GM12878 (cell line): Measurements from ENCODE around the gene PLA2G6. TPM values are rescaled to one million over a fixed set of nuclear protein-coding genes. Genes with fewer than 3 reads are reported as not detected.

Experiments used
- ATAC-seq: fragments of 200-7000 bp; cut with Tn5 transposase; 3 replicates; pipeline ENCODE4 v1.9.1; 2020; ENCODE audit warnings: mild to moderate bottlenecking, moderate library complexity
- BruUV-seq: library from RNA; stranded (reverse); fragments of 400-500 nt; replicated peaks from 2 replicates; lab custom pipeline; 2021; lab: Mats Ljungman, UMichigan
- CTCF ChIA-PET: fragments of 300-600 bp; sonication (Branson Sonifier 250); formaldehyde crosslinking; extraction: SDS; loops from one replicate; lab custom pipeline; 2021; ENCODE audit warnings: inconsistent platforms; lab: Yijun Ruan, JAX
- POLR2A ChIA-PET: fragments of 350-600 bp; formaldehyde crosslinking; extraction: SDS; loops from one replicate; lab custom pipeline; 2021; ENCODE audit warnings: inconsistent platforms; lab: Charles Lee
- RAD21 ChIA-PET: fragments of 300-600 bp; sonication (Branson Sonifier 250); formaldehyde crosslinking; loops from one replicate; lab custom pipeline; 2023; ENCODE audit warnings: antibody characterized with exemption; ENCODE audit not compliant: unreplicated experiment; lab: Charles Lee
- SMC1A ChIA-PET: fragments of 300-600 bp; sonication (Branson Sonifier 250); formaldehyde crosslinking; loops from one replicate; lab custom pipeline; 2023; ENCODE audit not compliant: unreplicated experiment, uncharacterized antibody; lab: Charles Lee
- DNase-seq: peaks from one replicate; pipeline ENCODE4 v3.0.0-alpha.2; 2011; ENCODE audit warnings: low read depth, low spot score
- FAIRE-seq: peaks from 3 replicates; lab custom pipeline; 2011; peaks lifted over from hg19 to GRCh38; lab: Jason Lieb, UNC
- H2AFZ ChIP-seq: 2 replicates; pipeline ENCODE4 v1.6.0; 2011; ENCODE audit warnings: low read depth, low read length, control low read depth; ENCODE audit not compliant: control insufficient read depth
- H3K27ac ChIP-seq: 2 replicates; pipeline ENCODE4 v1.5.1; 2011; ENCODE audit warnings: control low read depth; ENCODE audit not compliant: control insufficient read depth, insufficient read depth
- H3K27me3 ChIP-seq, 2 experiments: replicated peaks in 1 of 2; 2 replicates each; pipeline versions ENCODE4 v1.6.0 to v1.6.1; 2011; ENCODE audit warnings: low read length in 1 of 2; ENCODE audit not compliant: control insufficient read depth in 2 of 2, insufficient read depth in 2 of 2
- H3K36me3 ChIP-seq, 2 experiments: 2 replicates each; pipeline ENCODE4 v1.5.1; 2011; ENCODE audit warnings: low read length in 1 of 2; ENCODE audit not compliant: control insufficient read depth in 2 of 2, insufficient read depth in 2 of 2
- H3K4me1 ChIP-seq: 2 replicates; pipeline ENCODE4 v1.6.1; 2011; ENCODE audit warnings: mild to moderate bottlenecking, low read length, moderate library complexity, mixed read lengths; ENCODE audit not compliant: control insufficient read depth, insufficient read depth
- H3K4me2 ChIP-seq: 2 replicates; pipeline ENCODE4 v1.6.0; 2011; ENCODE audit warnings: control low read depth; ENCODE audit not compliant: control insufficient read depth, insufficient read depth
- H3K4me3 ChIP-seq: fragments of 200-600 bp; sonication (generic); 2 replicates; pipeline ENCODE4 v1.5.1; 2016
- H3K79me2 ChIP-seq: 2 replicates; pipeline ENCODE4 v1.6.0; 2011; ENCODE audit warnings: low read length; ENCODE audit not compliant: control insufficient read depth, insufficient read depth
- H3K9ac ChIP-seq: 2 replicates; pipeline ENCODE4 v1.8.0; 2011; ENCODE audit warnings: low read length, control low read depth, mixed read lengths; ENCODE audit not compliant: control insufficient read depth, insufficient read depth
- H3K9me3 ChIP-seq: replicated peaks from 3 replicates; pipeline ENCODE4 v1.5.1; 2011; ENCODE audit warnings: mild to moderate bottlenecking, low read length; ENCODE audit not compliant: control insufficient read depth, insufficient read depth
- H4K20me1 ChIP-seq: 2 replicates; pipeline ENCODE4 v1.6.0; 2011; ENCODE audit not compliant: control insufficient read depth, insufficient read depth
- CHD4 ChIP-seq: fragments of 200-600 bp; sonication (generic); IDR thresholded peaks from 2 replicates; pipeline ENCODE4 v1.6.1; 2016; ENCODE audit warnings: mild to moderate bottlenecking
- EP300 ChIP-seq, 2 experiments: fragments of 150-350 bp in 1 of 2; IDR thresholded peaks; 2 replicates each; pipeline ENCODE4 v1.6.1; 2011 to 2012; ENCODE audit warnings: low read depth in 2 of 2, low read length in 2 of 2, borderline replicate concordance in 1 of 2, improper control_type of control experiment in 1 of 2, inconsistent platforms in 1 of 2; ENCODE audit not compliant: control insufficient read depth in 1 of 2
- ESRRA ChIP-seq: IDR thresholded peaks from 2 replicates; pipeline ENCODE4 v1.6.1; 2012; ENCODE audit warnings: mild to moderate bottlenecking, low read length, improper control_type of control experiment
- IKZF1 ChIP-seq: fragments of 450-650 bp; conservative IDR thresholded peaks from 2 replicates; pipeline ENCODE4 v1.6.1; 2017; ENCODE audit warnings: antibody characterized with exemption, mild to moderate bottlenecking
- KDM1A ChIP-seq: fragments of 200-600 bp; sonication (generic); IDR thresholded peaks from 2 replicates; pipeline ENCODE4 v1.6.1; 2016; ENCODE audit warnings: borderline replicate concordance
- MLLT1 ChIP-seq: fragments of 450-650 bp; IDR thresholded peaks from 2 replicates; pipeline ENCODE4 v1.6.1; 2016; ENCODE audit warnings: mild to moderate bottlenecking
- NFIC ChIP-seq: IDR thresholded peaks from 2 replicates; pipeline ENCODE4 v1.6.1; 2012; ENCODE audit warnings: low read depth, mild to moderate bottlenecking, inconsistent platforms, low read length, moderate library complexity
- PAX5 ChIP-seq: IDR thresholded peaks from 2 replicates; pipeline ENCODE4 v1.6.1; 2011; ENCODE audit warnings: low read depth, low read length, borderline replicate concordance
- POU2F2 ChIP-seq: IDR thresholded peaks from 3 replicates; pipeline ENCODE4 v1.6.1; 2011; ENCODE audit warnings: low read depth, mild to moderate bottlenecking, low read length, borderline replicate concordance
- RAD21 ChIP-seq: IDR thresholded peaks from 2 replicates; pipeline ENCODE4 v1.6.1; 2011; ENCODE audit warnings: mild to moderate bottlenecking, low read depth, low read length, moderate library complexity; ENCODE audit not compliant: insufficient read depth
- SMARCA5 ChIP-seq: fragments of 450-650 bp; IDR thresholded peaks from 2 replicates; pipeline ENCODE4 v1.6.1; 2017; ENCODE audit warnings: mild to moderate bottlenecking
- SP1 ChIP-seq: IDR thresholded peaks from one replicate; pipeline ENCODE4 v1.6.1; 2011; ENCODE audit warnings: low read depth, low read length
- TAF1 ChIP-seq: IDR thresholded peaks from 2 replicates; pipeline ENCODE4 v1.6.1; 2011; ENCODE audit warnings: mild to moderate bottlenecking, low read depth, low read length, borderline replicate concordance
- ZNF217 ChIP-seq: fragments of 450-650 bp; IDR thresholded peaks from 2 replicates; pipeline ENCODE4 v1.6.1; 2017; ENCODE audit warnings: antibody characterized with exemption, mild to moderate bottlenecking
- ZZZ3 ChIP-seq: IDR thresholded peaks from 2 replicates; pipeline ENCODE4 v1.6.1; 2011; ENCODE audit warnings: low read depth; ENCODE audit not compliant: control insufficient read depth, insufficient read length
- WGBS: methylation state at CpG from one replicate; pipeline ENCODE4 v1.1.6; 2016; ENCODE audit warnings: low lambda C conversion rate; ENCODE audit not compliant: insufficient replicate concordance, insufficient coverage; ENCODE audit errors: missing lambda C conversion rate; 5-methylcytosine and 5-hydroxymethylcytosine counted together
- in situ Hi-C: fragments of 300-500 bp; cut with MboI; formaldehyde crosslinking; loops from 9 replicates; pipeline ENCODE4 v1.14.3; 2018; ENCODE audit warnings: mixed read lengths
- intact Hi-C: fragments of 100-400 bp; cut with micrococcal nuclease; formaldehyde crosslinking; loops from one replicate; pipeline ENCODE4 v1.14.2; 2022; ENCODE audit not compliant: unreplicated experiment
- polyA plus RNA-seq, 11 experiments: library from polyadenylated mRNA; depleted of rRNA in 4 of 11; unstranded in 6 of 11; stranded (reverse) in 5 of 11; fragments of >200 nt; fragmentation: Nextera tagmentation in 4 of 11; fragmentation: Illumina TruSeq in 1 of 11; extraction: Ambion mirVana in 4 of 11; extraction: Trizol in 1 of 11; gene quantifications; 1 replicate in 1 of 11; 2 replicates in 10 of 11; pipeline versions ENCODE4 v1.2.1 to v1.2.3, GENCODE V29; 2011 to 2016; ENCODE audit warnings: inconsistent platforms in 2 of 11, missing spikeins in 2 of 11, low read depth in 1 of 11
- total RNA-seq, 4 experiments: library from RNA; depleted of rRNA in 3 of 4; stranded (reverse); fragments of >200 nt in 3 of 4; fragmentation: Illumina TruSeq in 1 of 4; extraction: Trizol in 1 of 4; gene quantifications; 2 replicates each; pipeline versions ENCODE4 v1.2.1 to v1.2.3, GENCODE V29; 2013 to 2021
- TF ChIP-seq, protein P1 (sequence below): IDR thresholded peaks from 2 replicates; pipeline ENCODE4 v1.6.1; 2012; ENCODE audit warnings: low read depth, low read length, improper control_type of control experiment
- TF ChIP-seq, protein P2 (sequence below): fragments of 450-650 bp; IDR thresholded peaks from 2 replicates; pipeline ENCODE4 v1.6.1; 2017; ENCODE audit warnings: mild to moderate bottlenecking

Gene PLA2G6
- total and polyA plus RNA-seq, 10 of the 15 experiments (the other 5 are each of a cell fraction or from before 2014, with no cell fraction given) = 0.15 to 42.2 (median 15.8) TPM

- DNase-seq (no peak), ATAC-seq (peak; percentile 61), FAIRE-seq (no peak)
- Histone ChIP-seq H3K9me3 (no peaks in the 10 kb centered on the region), H3K79me2 (peaks cover 2% of the 10 kb centered on the region), H3K4me2 (peak overlapping the region; percentile 99), H3K27ac (peak overlapping the region; percentile 47; the same call in 1 of the 2 replicates), H4K20me1 (no peaks in the 10 kb centered on the region), H2AFZ (peak overlapping the region; percentile 22), H3K27me3 (no peaks in the 10 kb centered on the region), H3K4me3 (peak overlapping the region; percentile 78), H3K4me1 (peaks cover 42% of the 10 kb centered on the region), H3K36me3 (no peaks in the 10 kb centered on the region), H3K9ac (peak overlapping the region; percentile 69)
- BruUV-seq = no TSS peak
- in situ Hi-C loops = no loop called here
- RAD21 ChIA-PET = interaction anchor here (1.0 to 2.4 kb wide), 8 partner anchors 11 to 191 kb away, joined by 3 to 13 read pairs (median 4); partner anchors contain the start of gene PLA2G6
- intact Hi-C loops = loop anchor here (5.0 kb wide), 2 partner anchors 145 to 195 kb away; partner anchors contain the start of gene PICK1
- WGBS = 2% methylated on average over 71 of the region's 74 CpGs
- POLR2A ChIA-PET = interaction anchor here (1.5 to 5.4 kb wide), 2 partner anchors 23 to 59 kb away, joined by 5 to 69 read pairs; partner anchors contain the start of gene PLA2G6
- SMC1A ChIA-PET = interaction anchor here (0.8 to 3.5 kb wide), 8 partner anchors 11 to 104 kb away, joined by 3 to 20 read pairs (median 6); no protein-coding TSS in a partner anchor
- CTCF ChIA-PET = interaction anchor here (1.6 to 3.9 kb wide), 2 partner anchors 24 to 28 kb away, joined by 5 to 23 read pairs; no protein-coding TSS in a partner anchor
- no peak for TF ChIP-seq ESRRA
- TF ChIP-seq, protein P1, sequence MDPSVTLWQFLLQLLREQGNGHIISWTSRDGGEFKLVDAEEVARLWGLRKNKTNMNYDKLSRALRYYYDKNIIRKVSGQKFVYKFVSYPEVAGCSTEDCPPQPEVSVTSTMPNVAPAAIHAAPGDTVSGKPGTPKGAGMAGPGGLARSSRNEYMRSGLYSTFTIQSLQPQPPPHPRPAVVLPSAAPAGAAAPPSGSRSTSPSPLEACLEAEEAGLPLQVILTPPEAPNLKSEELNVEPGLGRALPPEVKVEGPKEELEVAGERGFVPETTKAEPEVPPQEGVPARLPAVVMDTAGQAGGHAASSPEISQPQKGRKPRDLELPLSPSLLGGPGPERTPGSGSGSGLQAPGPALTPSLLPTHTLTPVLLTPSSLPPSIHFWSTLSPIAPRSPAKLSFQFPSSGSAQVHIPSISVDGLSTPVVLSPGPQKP = no peak
- TF ChIP-seq TAF1 = no peak
- no peak for TF ChIP-seq RAD21
- TF ChIP-seq IKZF1 = peak; percentile 76
- TF ChIP-seq ZNF217 = no peak
- no peak for TF ChIP-seq PAX5
- 0 out of 4 replicates have a peak, but pooled peaks of 1 of the 2 experiments have one; percentile 3 for TF ChIP-seq EP300 (IDR thresholded peaks at IDR 0.05; ENCODE audit: borderline replicate concordance in 1 of 2, control insufficient read depth in 1 of 2, low read depth in 2 of 2, low read length in 2 of 2)
- TF ChIP-seq, protein P2, sequence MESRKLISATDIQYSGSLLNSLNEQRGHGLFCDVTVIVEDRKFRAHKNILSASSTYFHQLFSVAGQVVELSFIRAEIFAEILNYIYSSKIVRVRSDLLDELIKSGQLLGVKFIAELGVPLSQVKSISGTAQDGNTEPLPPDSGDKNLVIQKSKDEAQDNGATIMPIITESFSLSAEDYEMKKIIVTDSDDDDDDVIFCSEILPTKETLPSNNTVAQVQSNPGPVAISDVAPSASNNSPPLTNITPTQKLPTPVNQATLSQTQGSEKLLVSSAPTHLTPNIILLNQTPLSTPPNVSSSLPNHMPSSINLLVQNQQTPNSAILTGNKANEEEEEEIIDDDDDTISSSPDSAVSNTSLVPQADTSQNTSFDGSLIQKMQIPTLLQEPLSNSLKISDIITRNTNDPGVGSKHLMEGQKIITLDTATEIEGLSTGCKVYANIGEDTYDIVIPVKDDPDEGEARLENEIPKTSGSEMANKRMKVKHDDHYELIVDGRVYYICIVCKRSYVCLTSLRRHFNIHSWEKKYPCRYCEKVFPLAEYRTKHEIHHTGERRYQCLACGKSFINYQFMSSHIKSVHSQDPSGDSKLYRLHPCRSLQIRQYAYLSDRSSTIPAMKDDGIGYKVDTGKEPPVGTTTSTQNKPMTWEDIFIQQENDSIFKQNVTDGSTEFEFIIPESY = no peak
- no peak for TF ChIP-seq KDM1A
- no peak for TF ChIP-seq SMARCA5
- TF ChIP-seq ZZZ3 = no peak
- TF ChIP-seq NFIC = no peak
- no peak for TF ChIP-seq POU2F2
- TF ChIP-seq CHD4 = no peak
- peak; percentile 53; the same call in 1 of the 2 replicates for TF ChIP-seq MLLT1
- TF ChIP-seq SP1 = no peak
Measured at GRCh38 chr22:38202437-38203089, 20.9 kb upstream of the PLA2G6 start.
